Karpas-422 (cell line): ENCODE results near the gene RNF220. TPM values are rescaled to one million over a fixed set of nuclear protein-coding genes. Genes with fewer than 3 reads are reported as not detected.
A peak's percentile ranks its signal among the peaks of the same experiment; 100 is the strongest.

Experiments used
- DNase-seq: peaks from one replicate; pipeline ENCODE4 v3.0.0-alpha.2; 2015
- H2AFZ ChIP-seq: fragments of 200-600 bp; sonication (generic); 2 replicates; pipeline ENCODE4 v1.6.1; 2014; ENCODE audit warnings: antibody characterized with exemption, low read length, mixed read lengths
- H3K27ac ChIP-seq: fragments of 200-600 bp; sonication (generic); 2 replicates; pipeline ENCODE4 v1.5.1; 2014; ENCODE audit warnings: mild to moderate bottlenecking, low read length, moderate library complexity
- H3K27me3 ChIP-seq: fragments of 200-600 bp; sonication (generic); 2 replicates; pipeline ENCODE4 v1.6.1; 2014; ENCODE audit warnings: low read length, mixed read lengths
- H3K36me3 ChIP-seq: fragments of 200-600 bp; sonication (generic); 2 replicates; pipeline ENCODE4 v1.6.1; 2014; ENCODE audit warnings: low read length, mixed read lengths; ENCODE audit not compliant: insufficient read depth
- H3K4me1 ChIP-seq: fragments of 200-600 bp; sonication (generic); 2 replicates; pipeline ENCODE4 v1.6.1; 2014; ENCODE audit warnings: mild to moderate bottlenecking, low read length, mixed read lengths
- H3K4me2 ChIP-seq: fragments of 200-600 bp; sonication (generic); 2 replicates; pipeline ENCODE4 v1.6.1; 2014; ENCODE audit warnings: low read length, low read depth, mild to moderate bottlenecking; ENCODE audit not compliant: poor library complexity, severe bottlenecking
- H3K4me3 ChIP-seq: fragments of 200-600 bp; sonication (generic); 2 replicates; pipeline ENCODE4 v1.5.1; 2014; ENCODE audit warnings: mild to moderate bottlenecking, antibody characterized with exemption, low read length, mixed read lengths
- H3K79me2 ChIP-seq: fragments of 200-600 bp; sonication (generic); 2 replicates; pipeline ENCODE4 v1.6.1; 2014; ENCODE audit warnings: mild to moderate bottlenecking, low read length, mixed read lengths
- H3K9ac ChIP-seq: fragments of 200-600 bp; sonication (generic); 2 replicates; pipeline ENCODE4 v1.6.0; 2014; ENCODE audit warnings: low read length
- H3K9me2 ChIP-seq: fragments of 200-600 bp; sonication (generic), shearing (Covaris generic); replicated peaks from 2 replicates; pipeline ENCODE4 v1.6.0; 2014; ENCODE audit warnings: mild to moderate bottlenecking, low read length, moderate library complexity; ENCODE audit not compliant: insufficient read depth
- H3K9me3 ChIP-seq: fragments of 300-700, 200-600 bp; sonication (generic); 2 replicates; pipeline ENCODE4 v1.6.1; 2014; ENCODE audit warnings: low read length, mixed read lengths
- H4K20me1 ChIP-seq: fragments of 200-600 bp; sonication (generic); 2 replicates; pipeline ENCODE4 v1.6.1; 2014; ENCODE audit warnings: mild to moderate bottlenecking, antibody characterized with exemption, low read length, low read depth; ENCODE audit not compliant: insufficient read depth
- total RNA-seq: library from RNA; depleted of rRNA; stranded (reverse); fragments of >200 nt; shearing (Covaris generic); gene quantifications from 2 replicates; pipeline ENCODE4 v1.2.3, GENCODE V29; 2014; ENCODE audit warnings: low replicate concordance

The RNF220 gene
- total RNA-seq, 1 experiment from 2014 or later: 73.6 TPM

- no peak overlapping the region for H3K4me2 ChIP-seq
- H3K27ac ChIP-seq: no peak overlapping the region
- peaks cover 18% of the 10 kb centered on the region for H3K79me2 ChIP-seq
- peaks cover 9% of the 10 kb centered on the region; the same call in 1 of the 2 replicates for H3K36me3 ChIP-seq
- no peaks in the 10 kb centered on the region for H3K9me3 ChIP-seq
- no peaks in the 10 kb centered on the region for H4K20me1 ChIP-seq
- no peaks in the 10 kb centered on the region for H3K27me3 ChIP-seq
- no peak overlapping the region for H2AFZ ChIP-seq
- peaks cover 23% of the 10 kb centered on the region for H3K4me1 ChIP-seq
- H3K4me3 ChIP-seq: no peak overlapping the region
- no peak for DNase-seq
- H3K9ac ChIP-seq: no peak overlapping the region
- H3K9me2 ChIP-seq: no peaks in the 10 kb centered on the region
Measured at GRCh38 chr1:44628962-44629756, 224.1 kb downstream of the RNF220 start.

DNA sequence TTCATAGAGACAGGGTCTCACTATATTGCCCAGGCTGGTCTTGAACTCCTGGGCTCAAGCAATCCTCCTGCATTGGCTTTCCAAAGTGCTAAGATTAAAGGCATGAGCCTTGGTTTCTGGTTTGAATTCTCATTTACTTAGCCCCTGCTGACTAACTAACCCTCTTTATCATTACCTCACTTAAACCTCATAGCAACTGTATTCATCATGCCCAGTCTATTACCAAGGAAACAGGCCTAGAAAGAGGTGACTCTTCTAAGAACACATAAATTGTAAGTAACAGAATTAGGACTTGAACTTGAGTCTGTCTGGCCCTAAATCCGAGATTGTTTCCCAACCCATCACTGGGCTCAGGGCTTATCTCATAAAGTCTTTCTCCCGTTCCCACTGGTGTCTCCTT, 225.1 kb downstream of the RNF220 start:
- Histone ChIP-seq H4K20me1 (no peaks in the 10 kb centered on the region), H3K9ac (no peak overlapping the region), H3K9me2 (no peaks in the 10 kb centered on the region), H2AFZ (no peak overlapping the region), H3K27me3 (no peaks in the 10 kb centered on the region), H3K4me1 (peaks cover 27% of the 10 kb centered on the region), H3K4me3 (no peak overlapping the region), H3K4me2 (no peak overlapping the region), H3K9me3 (no peaks in the 10 kb centered on the region), H3K36me3 (peaks cover 10% of the 10 kb centered on the region; the same call in 1 of the 2 replicates), H3K27ac (no peak overlapping the region), H3K79me2 (peaks cover 28% of the 10 kb centered on the region)
- DNase-seq: no peak

DNA sequence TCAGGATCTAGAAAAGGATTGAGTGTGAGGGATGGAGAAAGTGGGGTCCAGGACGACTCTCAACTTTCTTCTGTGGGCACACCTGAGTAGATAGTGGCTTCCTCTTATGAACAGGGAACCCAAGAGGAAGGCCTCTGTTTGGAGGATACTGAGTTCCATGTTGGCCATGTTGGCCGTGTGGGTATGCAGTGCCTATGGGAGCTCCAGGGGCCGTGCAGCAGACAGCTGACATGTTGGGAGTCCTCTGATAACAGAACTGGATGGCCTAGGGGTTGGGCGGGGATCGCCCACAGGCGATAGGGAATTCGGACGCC, 226.2 kb downstream of the RNF220 start:
- peak overlapping the region; percentile 89 for H3K9ac ChIP-seq
- no peaks in the 10 kb centered on the region for H3K27me3 ChIP-seq
- DNase-seq: no peak
- H3K27ac ChIP-seq: peak overlapping the region; percentile 85
- peaks cover 32% of the 10 kb centered on the region for H3K79me2 ChIP-seq
- peaks cover 17% of the 10 kb centered on the region; the same call in 1 of the 2 replicates for H3K36me3 ChIP-seq
- no peaks in the 10 kb centered on the region for H3K9me2 ChIP-seq
- peak overlapping the region; percentile 87 for H3K4me3 ChIP-seq
- peaks cover 31% of the 10 kb centered on the region for H3K4me1 ChIP-seq
- H3K9me3 ChIP-seq: no peaks in the 10 kb centered on the region
- H4K20me1 ChIP-seq: no peaks in the 10 kb centered on the region
- peak overlapping the region; percentile 88 for H3K4me2 ChIP-seq
- H2AFZ ChIP-seq: peak overlapping the region; percentile 21; the same call in 1 of the 2 replicates

- H3K9me3 ChIP-seq: no peaks in the 10 kb centered on the region
- H3K27ac ChIP-seq: peak overlapping the region; percentile 85
- no peaks in the 10 kb centered on the region for H3K27me3 ChIP-seq
- DNase-seq: peak; percentile 95
- peaks cover 17% of the 10 kb centered on the region; the same call in 1 of the 2 replicates for H3K36me3 ChIP-seq
- peak overlapping the region; percentile 89 for H3K9ac ChIP-seq
- peak overlapping the region; percentile 87 for H3K4me3 ChIP-seq
- H3K4me2 ChIP-seq: peak overlapping the region; percentile 88
- H3K9me2 ChIP-seq: no peaks in the 10 kb centered on the region
- H2AFZ ChIP-seq: peak overlapping the region; percentile 47; the same call in 1 of the 2 replicates
- no peaks in the 10 kb centered on the region for H4K20me1 ChIP-seq
- peaks cover 31% of the 10 kb centered on the region for H3K4me1 ChIP-seq
- H3K79me2 ChIP-seq: peaks cover 36% of the 10 kb centered on the region
Measured at GRCh38 chr1:44631647-44632539, 226.8 kb downstream of the RNF220 start.

DNA sequence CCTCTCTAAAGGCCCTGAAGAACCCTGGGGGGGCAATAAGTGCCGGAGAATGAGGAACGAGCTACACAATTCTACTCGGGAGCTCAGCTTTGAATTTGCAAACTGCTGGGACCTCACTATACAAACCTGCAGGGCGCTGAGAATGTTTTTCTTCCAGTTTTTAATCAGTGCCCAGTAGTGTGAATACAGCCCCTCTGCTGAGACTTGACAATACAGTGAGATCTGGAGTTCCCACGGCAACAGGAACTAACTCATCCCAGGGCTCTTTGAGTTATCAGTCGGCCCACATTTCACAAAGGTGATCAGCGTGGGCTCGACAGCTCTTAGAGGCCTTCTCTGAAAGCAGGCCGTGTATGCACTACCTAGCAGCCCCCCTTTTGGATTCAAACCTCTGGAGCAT, 227.5 kb downstream of the RNF220 start:
- Histone ChIP-seq H3K79me2 (peaks cover 36% of the 10 kb centered on the region), H3K9me2 (no peaks in the 10 kb centered on the region), H3K4me1 (peaks cover 31% of the 10 kb centered on the region), H4K20me1 (no peaks in the 10 kb centered on the region), H3K9ac (peak overlapping the region; percentile 89), H3K9me3 (no peaks in the 10 kb centered on the region), H3K27me3 (no peaks in the 10 kb centered on the region), H2AFZ (0 out of 2 replicates have a peak overlapping the region, but pooled peaks have one; percentile 47), H3K4me3 (peak overlapping the region; percentile 87), H3K27ac (peak overlapping the region; percentile 85), H3K4me2 (peak overlapping the region; percentile 81), H3K36me3 (peaks cover 17% of the 10 kb centered on the region; the same call in 1 of the 2 replicates)
- no peak for DNase-seq

DNA sequence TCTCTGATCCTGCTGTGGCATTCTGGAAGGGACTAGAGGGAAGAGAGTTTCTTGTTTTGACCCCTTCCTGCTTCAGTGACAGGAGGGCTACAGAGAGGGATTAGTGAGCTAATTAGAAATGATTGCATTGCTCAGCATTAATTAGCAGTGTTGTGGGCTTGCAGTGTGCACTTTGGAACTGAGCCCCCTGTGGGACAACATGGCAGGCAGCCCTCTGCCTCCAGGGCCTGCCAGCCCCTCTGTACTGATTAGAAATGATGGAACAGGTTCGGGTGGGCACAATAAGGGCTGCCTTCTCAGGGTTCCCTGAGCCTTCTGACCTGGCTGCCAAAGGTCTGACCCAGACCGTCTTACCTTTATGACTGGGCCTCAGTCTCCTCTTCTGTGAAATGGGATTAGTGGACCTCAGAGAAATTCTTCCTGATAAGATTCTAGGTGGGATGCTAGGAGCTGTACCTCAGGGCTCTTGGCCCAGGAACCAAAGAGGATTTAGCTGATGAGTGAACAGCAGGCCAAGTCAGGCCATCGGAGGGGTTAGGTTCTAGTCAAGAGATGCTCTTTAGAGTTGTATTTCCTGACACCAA, 229.6 kb downstream of the RNF220 start:
- Histone ChIP-seq H3K79me2 (peaks cover 36% of the 10 kb centered on the region), H2AFZ (no peak overlapping the region), H3K4me2 (no peak overlapping the region), H3K9me2 (no peaks in the 10 kb centered on the region), H3K4me1 (peaks cover 31% of the 10 kb centered on the region), H3K27me3 (no peaks in the 10 kb centered on the region), H3K36me3 (peaks cover 24% of the 10 kb centered on the region; the same call in 1 of the 2 replicates), H3K4me3 (no peak overlapping the region), H3K9ac (0 out of 2 replicates have a peak overlapping the region, but pooled peaks have one; percentile 89), H3K9me3 (no peaks in the 10 kb centered on the region), H4K20me1 (no peaks in the 10 kb centered on the region), H3K27ac (no peak overlapping the region)
- DNase-seq: no peak

GRCh38 chr1:44635439-44635838, 230.4 kb downstream of the RNF220 start:
- Histone ChIP-seq H3K4me3 (no peak overlapping the region), H3K36me3 (peaks cover 24% of the 10 kb centered on the region; the same call in 1 of the 2 replicates), H3K79me2 (peaks cover 36% of the 10 kb centered on the region), H3K27ac (no peak overlapping the region), H3K4me2 (no peak overlapping the region), H3K9me2 (no peaks in the 10 kb centered on the region), H3K4me1 (peaks cover 31% of the 10 kb centered on the region), H2AFZ (no peak overlapping the region), H4K20me1 (no peaks in the 10 kb centered on the region), H3K9ac (no peak overlapping the region), H3K27me3 (no peaks in the 10 kb centered on the region), H3K9me3 (no peaks in the 10 kb centered on the region)
- DNase-seq: no peak
